Neuronal stem cell (in vitro differentiated cells): ENCODE results near the gene SDC1.

ENCODE experiments used
- DNase-seq: peaks from one replicate; pipeline ENCODE4 v3.0.0-alpha.2; 2013; ENCODE audit warnings: low spot score
- H2AFZ ChIP-seq: one replicate; pipeline ENCODE4 v1.6.1; 2013; ENCODE audit warnings: mild to moderate bottlenecking, low read length, inconsistent platforms
- H2AK5ac ChIP-seq: 2 replicates; pipeline ENCODE4 v1.6.1; 2013; ENCODE audit warnings: low read depth, mild to moderate bottlenecking, inconsistent platforms, low read length, moderate library complexity, mixed read lengths
- H2BK120ac ChIP-seq: 2 replicates; pipeline ENCODE4 v1.6.1; 2013; ENCODE audit warnings: low read depth, mild to moderate bottlenecking, inconsistent platforms, low read length, moderate library complexity, mixed read lengths
- H2BK12ac ChIP-seq: one replicate; pipeline ENCODE4 v1.6.1; 2013; ENCODE audit warnings: low read length, inconsistent platforms
- H2BK15ac ChIP-seq: 2 replicates; pipeline ENCODE4 v1.6.1; 2013; ENCODE audit warnings: mild to moderate bottlenecking, low read length, inconsistent platforms, mixed read lengths
- H2BK5ac ChIP-seq: one replicate; pipeline ENCODE4 v1.6.1; 2013; ENCODE audit warnings: inconsistent platforms, mild to moderate bottlenecking, low read length, moderate library complexity
- H3K14ac ChIP-seq: one replicate; pipeline ENCODE4 v1.6.1; 2013; ENCODE audit warnings: low read length, inconsistent platforms
- H3K18ac ChIP-seq: 2 replicates; pipeline ENCODE4 v1.6.1; 2013; ENCODE audit warnings: low read length, inconsistent platforms
- H3K23ac ChIP-seq: 2 replicates; pipeline ENCODE4 v1.6.1; 2013; ENCODE audit warnings: low read depth, mild to moderate bottlenecking, mixed read lengths, low read length, inconsistent platforms; ENCODE audit not compliant: poor library complexity
- H3K27ac ChIP-seq: replicated peaks from 3 replicates; pipeline ENCODE4 v1.5.1; 2013; ENCODE audit warnings: low read length, inconsistent platforms
- H3K27me3 ChIP-seq, 3 experiments: 2 replicates each; pipeline ENCODE4 v1.6.1; 2013; ENCODE audit warnings: low read length in 3 of 3, mild to moderate bottlenecking in 2 of 3, inconsistent platforms in 1 of 3, low read depth in 1 of 3, mixed read lengths in 1 of 3, moderate library complexity in 1 of 3; ENCODE audit not compliant: control insufficient read depth in 3 of 3, insufficient read depth in 3 of 3
- H3K36me3 ChIP-seq, 2 donors: replicated peaks in 1 of 2; 2 replicates each; pipeline ENCODE4 v1.6.1; 2013; ENCODE audit warnings: low read length in 2 of 2; ENCODE audit not compliant: control insufficient read depth in 2 of 2, insufficient read depth in 2 of 2
- H3K4ac ChIP-seq: 2 replicates; pipeline ENCODE4 v1.6.1; 2013; ENCODE audit warnings: inconsistent platforms, mild to moderate bottlenecking, low read length, moderate library complexity
- H3K4me1 ChIP-seq, 2 donors: 1 replicate in 1 of 2; 2 replicates in 1 of 2; pipeline ENCODE4 v1.6.1; 2013; ENCODE audit warnings: low read length in 2 of 2, low read depth in 1 of 2; ENCODE audit not compliant: control insufficient read depth in 2 of 2, insufficient read depth in 1 of 2
- H3K4me2 ChIP-seq: one replicate; pipeline ENCODE4 v1.6.1; 2013; ENCODE audit warnings: mild to moderate bottlenecking, low read length, inconsistent platforms; ENCODE audit not compliant: insufficient read depth, poor library complexity, severe bottlenecking
- H3K4me3 ChIP-seq, 2 donors: 2 replicates each; pipeline ENCODE4 v1.5.1; 2013; ENCODE audit warnings: low read length in 2 of 2, mild to moderate bottlenecking in 2 of 2, inconsistent platforms in 1 of 2, moderate library complexity in 1 of 2
- H3K79me1 ChIP-seq: one replicate; pipeline ENCODE4 v1.6.1; 2013; ENCODE audit warnings: low read depth, mild to moderate bottlenecking, inconsistent platforms, low read length, moderate library complexity
- H3K9ac ChIP-seq: one replicate; pipeline ENCODE4 v1.6.1; 2013; ENCODE audit warnings: mild to moderate bottlenecking, low read depth, low read length, inconsistent platforms; ENCODE audit not compliant: poor library complexity
- H3K9me3 ChIP-seq, 2 donors: replicated peaks in 1 of 2; 2 replicates each; pipeline versions ENCODE3 to v1.6.1; 2013; ENCODE audit warnings: low read length in 2 of 2, mild to moderate bottlenecking in 2 of 2, inconsistent platforms in 1 of 2, low read depth in 1 of 2, mixed read lengths in 1 of 2, moderate library complexity in 1 of 2; ENCODE audit not compliant: control insufficient read depth in 2 of 2, insufficient read depth in 1 of 2
- H4K8ac ChIP-seq: one replicate; pipeline ENCODE4 v1.6.1; 2013; ENCODE audit warnings: low read depth, mild to moderate bottlenecking, inconsistent platforms, low read length, moderate library complexity
- H4K91ac ChIP-seq: one replicate; pipeline ENCODE4 v1.6.1; 2013; ENCODE audit warnings: low read length, low read depth, mild to moderate bottlenecking, inconsistent platforms; ENCODE audit not compliant: poor library complexity
- WGBS, 2 donors: extraction: QIAGEN DNeasy Blood & Tissue Kit; methylation state at CpG; one replicate each; pipeline ENCODE4 v1.1.7; 2013; ENCODE audit warnings: missing lambda C conversion rate in 2 of 2, mixed read lengths in 1 of 2; ENCODE audit not compliant: insufficient read length in 2 of 2, insufficient replicate concordance in 1 of 2; ENCODE audit errors: extremely low coverage in 2 of 2; 5-methylcytosine and 5-hydroxymethylcytosine counted together

SDC1 gene

GRCh38 chr2:20191714-20192569 is 33.0 kb downstream of the SDC1 start:
- H3K9ac ChIP-seq = no peak overlapping the region
- no peak overlapping the region for H2BK12ac ChIP-seq
- no peak overlapping the region for H2BK120ac ChIP-seq
- peak overlapping the region; percentile 35 for H2BK5ac ChIP-seq
- peaks cover 5 to 42% of the 10 kb centered on the region in 2 donors for H3K4me1 ChIP-seq
- H3K27me3 ChIP-seq = peaks cover 0 to 11% (median 0%) of the 10 kb centered on the region in 3 experiments
- peak overlapping the region; percentile 65 for H4K91ac ChIP-seq
- peak overlapping the region; percentile 90 for H3K18ac ChIP-seq
- no peaks in the 10 kb centered on the region for H3K36me3 ChIP-seq
- H3K27ac ChIP-seq = no peak overlapping the region
- H3K9me3 ChIP-seq = no peaks in the 10 kb centered on the region
- H3K23ac ChIP-seq = peak overlapping the region; percentile 48
- peak overlapping the region; percentile 66 for H3K4ac ChIP-seq
- H2AK5ac ChIP-seq = peak overlapping the region; percentile 84
- H3K14ac ChIP-seq = peak overlapping the region; percentile 27
- H3K4me3 ChIP-seq = no peak overlapping the region
- H3K4me2 ChIP-seq = no peak overlapping the region
- WGBS, 2 donors = no CpG with 5 or more reads among the region's 13 CpGs
- no peaks in the 10 kb centered on the region for H3K79me1 ChIP-seq
- no peak for DNase-seq
- peak overlapping the region; percentile 98 for H2BK15ac ChIP-seq
- H2AFZ ChIP-seq = peak overlapping the region; percentile 36
- no peak overlapping the region for H4K8ac ChIP-seq

GRCh38 chr2:20190876-20191713 is 33.8 kb downstream of the SDC1 start:
- H2BK5ac ChIP-seq = peak overlapping the region; percentile 8
- no peaks in the 10 kb centered on the region for H3K36me3 ChIP-seq
- peak overlapping the region; percentile 84 for H3K18ac ChIP-seq
- H2BK15ac ChIP-seq = peak overlapping the region; percentile 1
- H3K27me3 ChIP-seq = peaks cover 0 to 11% (median 0%) of the 10 kb centered on the region in 3 experiments
- no peak overlapping the region for H4K91ac ChIP-seq
- no peak overlapping the region for H2BK120ac ChIP-seq
- no peak overlapping the region for H3K14ac ChIP-seq
- no peak overlapping the region for H3K9ac ChIP-seq
- H3K4ac ChIP-seq = no peak overlapping the region
- H3K79me1 ChIP-seq = no peaks in the 10 kb centered on the region
- no peak overlapping the region for H2BK12ac ChIP-seq
- H2AFZ ChIP-seq = peak overlapping the region; percentile 55
- WGBS, 2 donors = no CpG with 5 or more reads among the region's 19 CpGs
- H3K27ac ChIP-seq = peak overlapping the region; percentile 17
- H4K8ac ChIP-seq = no peak overlapping the region
- no peak overlapping the region for H3K4me3 ChIP-seq
- H3K4me2 ChIP-seq = no peak overlapping the region
- H3K4me1 ChIP-seq = peaks cover 5 to 49% of the 10 kb centered on the region in 2 donors
- peak overlapping the region; percentile 48 for H2AK5ac ChIP-seq
- DNase-seq = peak; percentile 54
- H3K23ac ChIP-seq = no peak overlapping the region
- no peaks in the 10 kb centered on the region for H3K9me3 ChIP-seq

- DNase-seq = no peak
- Histone ChIP-seq H3K27ac (no peak overlapping the region), H3K18ac (peak overlapping the region; percentile 96), H3K79me1 (no peaks in the 10 kb centered on the region), H2BK5ac (peak overlapping the region; percentile 91), H3K4ac (no peak overlapping the region), H3K14ac (no peak overlapping the region), H2BK15ac (peak overlapping the region; percentile 88), H3K4me2 (no peak overlapping the region), H2AFZ (no peak overlapping the region), H3K23ac (peak overlapping the region; percentile 46), H3K36me3 (no peaks in the 10 kb centered on the region), H4K8ac (no peak overlapping the region), H3K9ac (no peak overlapping the region), H2BK12ac (peak overlapping the region; percentile 85), H4K91ac (no peak overlapping the region), H3K4me3 (no peak overlapping the region), H2BK120ac (peak overlapping the region; percentile 50), H3K9me3 (no peaks in the 10 kb centered on the region), H3K4me1 (peaks cover 14 to 56% of the 10 kb centered on the region in 2 donors), H2AK5ac (peak overlapping the region; percentile 79), H3K27me3 (peaks cover 0 to 11% (median 0%) of the 10 kb centered on the region in 3 experiments)
- WGBS, 2 donors = no CpG with 5 or more reads among the region's 9 CpGs
Measured at GRCh38 chr2:20190170-20190569, 34.8 kb downstream of the SDC1 start.
